Measurements from ENCODE around the gene S100PBP.

Gene S100PBP

GRCh38 chr1:32870615-32871363 lies 53.3 kb downstream of the S100PBP start, which contains the start of gene FNDC5:
TSS of gene FNDC5 (minus strand) at chr1:32870912.
- no peak for DNase-seq (ENCODE audit: low spot score)

- DNase-seq (ENCODE audit: low spot score), result no peak
Observed at GRCh38 chr1:32871364-32872191, 54.1 kb downstream of the S100PBP start.

- DNase-seq (ENCODE audit: low spot score), result no peak
Observed at GRCh38 chr1:32872192-32872460, 54.7 kb downstream of the S100PBP start.

- DNase-seq (ENCODE audit: low spot score), result no peak
Observed at GRCh38 chr1:32873484-32873883, 56.0 kb downstream of the S100PBP start.

GRCh38 chr1:32874860-32875752 lies 57.7 kb downstream of the S100PBP start:
- no peak for DNase-seq (ENCODE audit: low spot score)

- DNase-seq (ENCODE audit: low spot score), result peak; percentile 71
Observed at GRCh38 chr1:32876341-32877210, 59.1 kb downstream of the S100PBP start.

GRCh38 chr1:32877211-32878110 lies 60.0 kb downstream of the S100PBP start:
- DNase-seq (ENCODE audit: low spot score), result no peak

GRCh38 chr1:32878183-32878582 lies 60.7 kb downstream of the S100PBP start:
- DNase-seq (ENCODE audit: low spot score), result peak; percentile 64

- DNase-seq (ENCODE audit: low spot score), result no peak
Observed at GRCh38 chr1:32878637-32879041, 61.2 kb downstream of the S100PBP start.

- no peak for DNase-seq (ENCODE audit: low spot score)
Observed at GRCh38 chr1:32881291-32881690, 63.8 kb downstream of the S100PBP start.

- DNase-seq (ENCODE audit: low spot score), result peak; percentile 69
Observed at GRCh38 chr1:32881871-32882850, 64.7 kb downstream of the S100PBP start.

- DNase-seq (ENCODE audit: low spot score), result no peak
Observed at GRCh38 chr1:32883338-32884031, 66.0 kb downstream of the S100PBP start.

GRCh38 chr1:32884032-32884372 lies 66.5 kb downstream of the S100PBP start:
- no peak for DNase-seq (ENCODE audit: low spot score)

GRCh38 chr1:32884726-32885125 lies 67.3 kb downstream of the S100PBP start:
- DNase-seq (ENCODE audit: low spot score), result no peak

- DNase-seq (ENCODE audit: low spot score), result no peak
Observed at GRCh38 chr1:32885676-32886003, 68.2 kb downstream of the S100PBP start.

- DNase-seq (ENCODE audit: low spot score), result no peak
Observed at GRCh38 chr1:32886004-32886827, 68.8 kb downstream of the S100PBP start, which contains the start of gene HPCA. TSS of gene HPCA (plus strand) at chr1:32886491. CDS start at chr1:32888899, 2,408 bp downstream.

GRCh38 chr1:32886828-32887414 lies 69.5 kb downstream of the S100PBP start:
- no peak for DNase-seq (ENCODE audit: low spot score)
